HG03571 (cell line): ENCODE data around the gene SLC35F2.
"Not testable (repeated sequence)": the region's sequence is repeated elsewhere in the genome, so short reads cannot be mapped to it uniquely, and the experiment has no call there.

Source experiments
- ATAC-seq: cut with Tn5 transposase; IDR thresholded peaks from one replicate; pipeline ENCODE4 v1.9.1; 2021; ENCODE audit not compliant: unreplicated experiment

The SLC35F2 gene

GRCh38 chr11:107858217-107859070, at the start of gene SLC35F2:
TSS of gene SLC35F2 (minus strand) at chr11:107858787. CDS start at chr11:107858767, 20 bp downstream.
- ATAC-seq, result peak; percentile 95

- no peak for ATAC-seq
Measured at GRCh38 chr11:107908211-107908610, 49.6 kb upstream of the SLC35F2 start.

GRCh38 chr11:107898270-107898669, 39.7 kb upstream of the SLC35F2 start:
- ATAC-seq, result no peak

- no peak for ATAC-seq
Measured at GRCh38 chr11:107882095-107882820, 23.7 kb upstream of the SLC35F2 start.

GRCh38 chr11:107881471-107881870, 22.9 kb upstream of the SLC35F2 start:
- not testable (repeated sequence) for ATAC-seq

GRCh38 chr11:107876141-107876540, 17.6 kb upstream of the SLC35F2 start:
- ATAC-seq, result no peak

- no peak for ATAC-seq
Measured at GRCh38 chr11:107864591-107864990, 6.0 kb upstream of the SLC35F2 start.

GRCh38 chr11:107860688-107861087, 2.1 kb upstream of the SLC35F2 start:
- ATAC-seq, result no peak

- not testable (repeated sequence) for ATAC-seq
Measured at GRCh38 chr11:107860240-107860620, 1.6 kb upstream of the SLC35F2 start.

GRCh38 chr11:107859459-107860239, 1.1 kb upstream of the SLC35F2 start:
- ATAC-seq, result no peak

GRCh38 chr11:107857550-107858216, 904 bp downstream of the SLC35F2 start:
- ATAC-seq, result no peak

- no peak for ATAC-seq
Measured at GRCh38 chr11:107856981-107857517, 1.5 kb downstream of the SLC35F2 start.

GRCh38 chr11:107856180-107856980, 2.2 kb downstream of the SLC35F2 start:
- no peak for ATAC-seq

GRCh38 chr11:107853070-107853469, 5.5 kb downstream of the SLC35F2 start:
- no peak for ATAC-seq

- no peak for ATAC-seq
Measured at GRCh38 chr11:107851704-107852310, 6.8 kb downstream of the SLC35F2 start.

- ATAC-seq, result no peak
Measured at GRCh38 chr11:107849790-107850189, 8.8 kb downstream of the SLC35F2 start.

- ATAC-seq, result no peak
Measured at GRCh38 chr11:107848345-107848744, 10.2 kb downstream of the SLC35F2 start.

- ATAC-seq, result no peak
Measured at GRCh38 chr11:107847184-107847583, 11.4 kb downstream of the SLC35F2 start.

GRCh38 chr11:107844041-107844440, 14.5 kb downstream of the SLC35F2 start:
- no peak for ATAC-seq
